IPS-NIHi11 (cell line): ENCODE results near the gene MUC5B.
"Not testable (repeated sequence)": the region's sequence is repeated elsewhere in the genome, so short reads cannot be mapped to it uniquely, and the experiment has no call there.

ENCODE experiments used
- DNase-seq: peaks from one replicate; pipeline ENCODE4 v3.0.0; 2012; ENCODE audit warnings: mixed read lengths, low spot score

Gene MUC5B

GRCh38 chr11:1247026-1247425, 24.2 kb downstream of the MUC5B start:
- DNase-seq, result not testable (repeated sequence)

GRCh38 chr11:1248951-1249350, 26.1 kb downstream of the MUC5B start:
- DNase-seq, result not testable (repeated sequence)

DNA sequence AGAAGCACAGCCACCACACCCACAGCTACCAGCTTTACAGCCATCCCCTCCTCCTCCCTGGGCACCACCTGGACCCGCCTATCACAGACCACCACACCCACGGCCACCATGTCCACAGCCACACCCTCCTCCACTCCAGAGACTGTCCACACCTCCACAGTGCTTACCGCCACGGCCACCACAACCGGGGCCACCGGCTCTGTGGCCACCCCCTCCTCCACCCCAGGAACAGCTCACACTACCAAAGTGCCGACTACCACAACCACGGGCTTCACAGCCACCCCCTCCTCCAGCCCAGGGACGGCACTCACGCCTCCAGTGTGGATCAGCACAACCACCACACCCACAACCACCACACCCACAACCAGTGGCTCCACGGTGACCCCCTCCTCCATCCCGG, 27.5 kb downstream of the MUC5B start:
- DNase-seq, result not testable (repeated sequence)

DNA sequence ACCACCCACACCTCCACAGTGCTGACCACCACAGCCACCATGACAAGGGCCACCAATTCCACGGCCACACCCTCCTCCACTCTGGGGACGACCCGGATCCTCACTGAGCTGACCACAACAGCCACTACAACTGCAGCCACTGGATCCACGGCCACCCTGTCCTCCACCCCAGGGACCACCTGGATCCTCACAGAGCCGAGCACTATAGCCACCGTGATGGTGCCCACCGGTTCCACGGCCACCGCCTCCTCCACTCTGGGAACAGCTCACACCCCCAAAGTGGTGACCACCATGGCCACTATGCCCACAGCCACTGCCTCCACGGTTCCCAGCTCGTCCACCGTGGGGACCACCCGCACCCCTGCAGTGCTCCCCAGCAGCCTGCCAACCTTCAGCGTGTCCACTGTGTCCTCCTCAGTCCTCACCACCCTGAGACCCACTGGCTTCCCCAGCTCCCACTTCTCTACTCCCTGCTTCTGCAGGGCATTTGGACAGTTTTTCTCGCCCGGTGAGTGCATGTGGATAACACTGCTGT, 28.4 kb downstream of the MUC5B start:
- DNase-seq, result no peak

DNA sequence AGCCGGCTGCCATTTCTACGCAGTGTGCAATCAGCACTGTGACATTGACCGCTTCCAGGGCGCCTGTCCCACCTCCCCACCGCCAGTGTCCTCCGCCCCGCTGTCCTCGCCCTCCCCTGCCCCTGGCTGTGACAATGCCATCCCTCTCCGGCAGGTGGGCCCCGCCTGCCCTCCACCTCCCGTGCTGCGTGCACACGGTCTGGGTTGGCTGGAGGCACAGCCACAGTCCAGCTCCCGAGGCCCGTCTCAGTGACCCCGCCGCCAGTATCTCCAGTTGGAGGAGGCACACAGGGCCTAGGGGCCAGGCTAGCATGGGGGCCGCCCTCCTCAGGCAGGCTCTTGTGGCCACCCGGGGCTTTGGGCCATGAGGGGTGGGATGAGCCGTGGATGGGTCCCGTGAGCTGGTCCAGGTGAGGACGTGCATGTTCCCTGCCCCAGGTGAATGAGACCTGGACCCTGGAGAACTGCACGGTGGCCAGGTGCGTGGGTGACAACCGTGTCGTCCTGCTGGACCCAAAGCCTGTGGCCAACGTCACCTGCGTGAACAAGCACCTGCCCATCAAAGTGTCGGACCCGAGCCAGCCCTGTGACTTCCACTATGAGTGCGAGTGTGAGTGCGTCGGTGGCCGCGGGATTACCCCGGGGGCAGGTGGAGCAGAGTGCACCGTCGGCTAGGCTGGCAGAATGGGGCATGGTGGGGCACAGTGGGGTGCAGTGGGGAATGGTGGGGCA, 29.7 kb downstream of the MUC5B start:
- DNase-seq, result no peak

DNA sequence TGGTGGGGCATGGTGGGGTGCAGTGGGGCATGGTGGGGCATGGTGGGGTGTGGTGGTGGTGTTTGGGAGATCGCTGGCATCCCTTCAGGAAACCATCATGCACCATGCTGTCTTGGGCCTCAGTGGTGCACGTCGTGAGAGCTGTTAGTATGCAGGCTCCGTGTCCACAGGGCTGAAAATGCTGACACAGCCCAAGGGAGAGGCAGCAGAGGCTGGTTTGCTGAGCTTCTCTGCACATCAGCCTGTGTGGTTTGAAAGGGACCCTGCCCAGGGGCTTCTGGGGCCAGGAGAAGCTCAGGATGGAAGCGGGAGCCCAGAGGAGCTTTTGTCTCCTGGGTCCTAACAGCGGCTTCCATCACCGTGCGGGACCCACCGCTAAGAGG, 30.2 kb downstream of the MUC5B start:
- DNase-seq, result no peak

DNA sequence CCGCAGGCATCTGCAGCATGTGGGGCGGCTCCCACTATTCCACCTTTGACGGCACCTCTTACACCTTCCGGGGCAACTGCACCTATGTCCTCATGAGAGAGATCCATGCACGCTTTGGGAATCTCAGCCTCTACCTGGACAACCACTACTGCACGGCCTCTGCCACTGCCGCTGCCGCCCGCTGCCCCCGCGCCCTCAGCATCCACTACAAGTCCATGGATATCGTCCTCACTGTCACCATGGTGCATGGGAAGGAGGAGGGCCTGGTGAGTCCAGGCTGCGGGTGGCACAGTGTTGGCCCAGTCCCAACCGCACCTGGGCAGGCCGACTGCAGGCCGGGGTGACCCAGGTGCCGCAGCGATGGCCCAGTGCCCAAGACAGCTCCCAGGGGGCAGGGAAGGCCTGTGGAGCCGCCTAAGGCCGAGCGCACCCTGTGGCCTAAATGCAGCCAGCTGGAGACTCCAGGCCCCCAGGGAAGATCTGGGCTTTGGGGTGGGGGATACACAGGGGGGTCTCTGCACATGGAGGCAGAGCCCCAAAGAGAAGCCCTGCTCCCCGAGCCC, 31.3 kb downstream of the MUC5B start:
- no peak for DNase-seq

GRCh38 chr11:1254733-1255132, 31.9 kb downstream of the MUC5B start:
- DNase-seq, result no peak

GRCh38 chr11:1255151-1255550, 32.3 kb downstream of the MUC5B start:
- no peak for DNase-seq

DNA sequence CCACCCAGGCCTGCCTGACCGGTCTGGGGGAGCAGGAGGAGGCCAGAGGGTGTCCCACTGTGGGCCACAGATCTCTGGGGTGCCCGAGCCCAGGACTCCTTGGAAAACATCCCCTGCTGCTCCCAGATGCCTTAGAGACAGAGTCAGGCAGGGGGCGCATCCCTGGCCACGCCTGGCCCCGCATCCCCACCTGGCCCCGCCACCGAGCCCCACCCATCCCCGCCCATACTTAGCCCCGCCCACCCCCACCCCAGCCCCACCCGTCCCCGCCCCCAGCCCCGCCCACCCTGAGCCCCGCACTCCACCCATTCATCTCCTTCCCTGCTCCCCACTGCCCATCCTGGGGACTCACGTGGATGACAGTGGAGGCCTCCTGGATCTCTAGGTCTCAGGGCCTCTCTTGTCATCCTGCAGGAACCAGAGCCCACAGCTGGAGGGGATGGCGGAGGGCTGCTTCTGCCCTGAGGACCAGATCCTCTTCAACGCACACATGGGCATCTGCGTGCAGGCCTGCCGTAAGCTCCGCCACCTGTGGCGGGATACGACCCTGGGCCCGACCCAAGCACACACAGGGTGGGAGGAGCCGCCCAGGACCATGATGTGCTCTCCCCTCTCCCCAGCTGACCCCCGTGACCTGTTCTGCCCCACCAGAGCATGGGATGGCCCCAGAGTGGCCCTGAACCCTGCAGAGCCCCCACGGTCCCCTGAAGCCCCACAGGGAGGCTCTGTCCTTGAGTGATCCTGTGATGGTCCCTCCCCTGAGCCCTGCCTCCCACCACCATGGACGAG, 33.6 kb downstream of the MUC5B start:
- DNase-seq, result peak; percentile 90

- DNase-seq, result no peak
Measured at GRCh38 chr11:1257366-1257765, 34.5 kb downstream of the MUC5B start.

GRCh38 chr11:1257916-1258315, 35.0 kb downstream of the MUC5B start:
- DNase-seq, result no peak

DNA sequence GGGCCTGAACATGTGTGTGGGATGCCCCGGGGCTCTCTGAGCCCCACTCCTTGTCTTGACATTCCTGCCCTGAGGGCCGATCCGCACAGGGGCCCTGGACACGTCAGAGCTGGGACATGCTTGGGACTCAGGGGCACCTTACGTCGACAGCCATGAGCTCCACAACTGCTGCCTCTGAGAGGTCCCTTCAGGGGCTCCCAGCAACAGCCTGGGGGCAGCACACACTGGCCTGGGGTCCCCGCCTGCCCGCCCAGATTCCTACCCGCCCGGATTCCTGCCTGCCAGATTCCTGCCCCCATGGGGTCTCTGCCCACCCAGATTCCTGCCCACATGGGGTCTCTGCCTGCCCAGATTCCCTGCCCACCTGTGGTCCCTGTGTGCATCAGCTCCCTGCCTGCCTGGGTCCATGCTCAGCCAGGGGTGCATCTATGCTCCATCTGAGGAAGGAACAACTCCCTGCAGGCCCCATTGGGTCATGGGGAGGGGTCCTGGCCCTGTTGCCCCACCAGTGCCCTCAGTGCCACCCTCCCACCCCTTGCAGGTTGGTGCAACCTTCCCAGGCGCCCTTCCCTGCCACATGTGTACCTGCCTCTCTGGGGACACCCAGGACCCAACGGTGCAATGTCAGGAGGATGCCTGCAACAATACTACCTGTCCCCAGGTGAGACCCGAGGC, 35.7 kb downstream of the MUC5B start:
- no peak for DNase-seq

DNA sequence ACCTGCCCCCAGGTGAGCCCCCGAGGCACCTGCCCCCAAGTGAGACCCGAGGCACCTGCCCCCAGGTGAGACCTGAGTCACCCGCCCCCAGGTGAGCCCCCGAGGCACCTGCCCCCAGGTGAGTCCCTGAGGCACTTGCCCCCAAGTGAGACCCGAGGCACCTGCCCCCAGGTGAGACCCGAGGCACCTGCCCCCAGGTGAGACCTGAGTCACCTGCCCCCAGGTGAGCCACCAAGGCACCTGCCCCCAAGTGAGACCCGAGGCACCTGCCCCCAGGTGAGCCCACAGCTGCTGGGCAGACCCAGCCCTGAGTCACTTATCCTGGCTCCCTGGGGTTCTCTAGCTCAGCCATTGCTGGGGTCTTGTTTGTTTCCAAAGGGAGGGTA, 36.2 kb downstream of the MUC5B start:
- DNase-seq, result no peak

DNA sequence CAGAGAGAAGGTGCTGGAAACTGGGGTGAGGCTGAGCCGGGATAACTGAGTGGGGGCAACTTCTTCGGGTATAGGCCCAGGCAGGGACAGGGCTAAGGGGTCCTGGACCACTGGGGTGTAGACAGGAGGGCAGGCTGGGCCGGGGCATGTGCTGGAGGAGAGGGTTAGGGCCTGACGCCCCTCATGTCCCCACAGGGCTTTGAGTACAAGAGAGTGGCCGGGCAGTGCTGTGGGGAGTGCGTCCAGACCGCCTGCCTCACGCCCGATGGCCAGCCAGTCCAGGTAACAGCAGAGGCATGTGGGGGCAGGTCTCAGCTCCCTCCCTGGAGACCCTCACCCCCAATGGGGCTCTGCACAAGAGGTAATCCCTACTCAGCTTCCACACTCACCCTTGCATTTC, 36.7 kb downstream of the MUC5B start:
- no peak for DNase-seq

DNA sequence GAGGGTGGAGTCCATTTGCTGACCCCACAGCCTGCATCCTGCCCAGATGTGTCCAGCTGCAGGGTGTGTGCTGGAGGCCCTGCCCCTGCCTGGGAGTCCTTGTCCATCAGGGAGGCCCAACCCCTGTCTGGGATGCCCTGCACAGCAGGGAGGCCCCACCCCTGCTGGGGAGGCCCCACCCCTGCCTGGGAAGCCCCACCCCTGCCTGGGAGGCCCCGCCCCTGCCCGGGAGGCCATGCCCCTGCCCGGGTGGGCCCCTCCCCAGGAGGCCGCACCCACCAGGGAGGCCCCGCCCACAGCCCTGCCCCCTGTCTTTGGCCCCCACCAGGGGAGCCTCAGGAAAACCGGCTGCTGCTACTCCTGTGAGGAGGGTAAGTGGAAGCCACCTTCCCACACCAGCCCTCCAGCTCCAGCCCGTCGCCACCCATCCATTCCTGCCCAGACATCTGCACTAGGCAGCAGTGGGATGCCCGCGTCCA, 37.2 kb downstream of the MUC5B start:
- peak; percentile 77 for DNase-seq

DNA sequence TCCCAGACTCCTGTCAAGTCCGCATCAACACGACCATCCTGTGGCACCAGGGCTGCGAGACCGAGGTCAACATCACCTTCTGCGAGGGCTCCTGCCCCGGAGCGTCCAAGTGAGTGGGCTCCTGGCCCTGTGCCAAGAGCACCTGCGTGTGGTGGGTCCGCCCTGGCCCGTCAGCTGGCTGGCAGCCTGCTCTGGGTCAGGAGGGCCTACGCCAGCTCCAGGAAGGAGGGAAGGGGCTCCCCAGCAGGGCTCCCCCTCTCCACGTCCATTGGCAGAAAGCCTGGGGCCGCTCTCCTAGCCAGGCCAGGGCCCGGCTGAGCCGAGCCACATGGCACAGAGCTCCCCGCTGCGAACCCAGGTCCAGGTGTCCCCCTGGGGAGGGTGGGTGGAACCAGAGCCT, 37.8 kb downstream of the MUC5B start:
- DNase-seq, result no peak

GRCh38 chr11:1261241-1262071, 38.6 kb downstream of the MUC5B start:
- no peak for DNase-seq

DNA sequence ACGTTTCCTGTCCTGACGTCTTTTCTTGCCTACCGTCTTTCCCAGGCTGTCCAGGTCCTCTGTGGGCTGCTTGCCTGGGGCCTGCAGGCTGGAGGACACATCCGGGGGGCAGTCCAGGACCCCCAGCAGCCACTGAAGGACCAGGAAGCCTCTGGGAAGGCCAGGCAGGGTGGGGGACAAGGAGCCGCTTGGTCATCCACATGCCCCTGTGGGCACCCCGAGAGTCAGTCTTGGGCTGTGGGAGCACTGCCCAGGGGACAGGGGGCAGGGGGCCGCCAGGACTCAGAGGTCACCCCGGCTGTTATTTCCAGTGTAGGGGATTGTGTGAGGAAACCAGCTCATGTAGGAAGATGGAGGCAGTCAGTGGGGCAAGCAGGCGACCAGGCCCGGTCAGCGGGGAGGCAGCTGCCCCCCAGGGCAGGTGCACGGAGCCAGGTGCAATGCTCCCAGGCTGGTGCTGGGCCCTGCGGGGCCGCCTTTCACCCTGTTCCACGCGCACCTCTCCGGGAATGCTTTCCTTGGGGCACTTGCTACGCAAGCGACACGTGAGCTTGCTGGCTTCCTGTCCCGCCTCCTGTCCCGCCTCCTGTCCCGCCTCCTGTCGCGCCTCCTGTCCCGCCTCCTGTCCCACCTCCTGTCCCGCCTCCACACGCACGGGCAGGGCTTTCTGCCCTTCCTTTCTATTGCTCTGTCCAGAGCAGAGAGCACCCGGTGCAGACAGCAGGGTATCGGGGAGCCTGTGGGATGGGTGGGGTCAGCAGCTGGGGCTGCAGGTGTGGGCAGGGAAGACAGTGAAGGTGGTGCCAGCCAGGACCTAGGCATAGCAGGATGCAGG, 39.5 kb downstream of the MUC5B start:
- peak; percentile 91 for DNase-seq

DNA sequence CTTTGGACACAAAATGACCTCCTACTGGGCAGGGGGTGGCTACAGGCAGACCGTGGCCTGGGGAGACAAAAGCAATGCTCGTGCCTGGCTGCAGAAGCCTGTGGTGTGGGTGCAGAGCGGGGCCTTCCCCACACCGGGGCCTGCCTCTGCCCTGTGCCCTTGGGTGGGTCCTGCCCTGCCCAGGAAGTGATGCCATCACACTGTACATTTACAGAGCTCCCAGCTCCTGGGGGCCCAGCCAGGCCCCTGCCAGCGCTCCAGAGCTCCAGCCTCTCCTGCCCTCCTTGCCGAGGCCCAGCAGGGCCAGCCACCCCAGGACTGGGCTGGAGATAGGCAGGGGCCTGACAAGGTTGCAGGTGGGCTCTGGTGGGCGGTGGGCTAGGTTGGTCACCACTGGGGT, 40.1 kb downstream of the MUC5B start:
- no peak for DNase-seq
